ENCODE data around the gene BRD2.

Gene BRD2

DNA sequence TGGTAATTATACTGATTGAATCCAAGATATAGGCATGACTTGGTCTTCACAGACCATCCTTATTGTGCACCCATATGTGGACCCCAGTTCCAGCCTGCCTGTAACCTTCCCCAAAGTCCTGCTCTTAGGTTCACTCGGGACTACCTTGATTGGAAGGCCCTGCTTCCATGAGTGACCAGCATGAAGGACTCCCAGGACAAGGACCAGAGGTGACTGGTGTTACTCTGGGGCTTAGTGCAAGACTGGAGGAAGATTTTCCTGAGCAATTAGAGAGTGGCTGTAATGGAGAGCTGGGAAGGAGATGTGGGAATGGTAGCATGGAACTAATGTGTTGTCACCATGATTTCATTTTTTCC is 15.1 kb downstream of the BRD2 start:
- TF ChIP-seq, protein P1, sequence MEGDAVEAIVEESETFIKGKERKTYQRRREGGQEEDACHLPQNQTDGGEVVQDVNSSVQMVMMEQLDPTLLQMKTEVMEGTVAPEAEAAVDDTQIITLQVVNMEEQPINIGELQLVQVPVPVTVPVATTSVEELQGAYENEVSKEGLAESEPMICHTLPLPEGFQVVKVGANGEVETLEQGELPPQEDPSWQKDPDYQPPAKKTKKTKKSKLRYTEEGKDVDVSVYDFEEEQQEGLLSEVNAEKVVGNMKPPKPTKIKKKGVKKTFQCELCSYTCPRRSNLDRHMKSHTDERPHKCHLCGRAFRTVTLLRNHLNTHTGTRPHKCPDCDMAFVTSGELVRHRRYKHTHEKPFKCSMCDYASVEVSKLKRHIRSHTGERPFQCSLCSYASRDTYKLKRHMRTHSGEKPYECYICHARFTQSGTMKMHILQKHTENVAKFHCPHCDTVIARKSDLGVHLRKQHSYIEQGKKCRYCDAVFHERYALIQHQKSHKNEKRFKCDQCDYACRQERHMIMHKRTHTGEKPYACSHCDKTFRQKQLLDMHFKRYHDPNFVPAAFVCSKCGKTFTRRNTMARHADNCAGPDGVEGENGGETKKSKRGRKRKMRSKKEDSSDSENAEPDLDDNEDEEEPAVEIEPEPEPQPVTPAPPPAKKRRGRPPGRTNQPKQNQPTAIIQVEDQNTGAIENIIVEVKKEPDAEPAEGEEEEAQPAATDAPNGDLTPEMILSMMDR (IDR thresholded peaks at IDR 0.05; ENCODE audit: control insufficient read depth, insufficient read depth, low read depth, low read length, missing control alignments): no peak
- no peak overlapping the region for H3K4me3 ChIP-seq (ENCODE audit: control insufficient read depth, low read depth, low read length)
- DNase-seq (ENCODE audit: low read depth): no peak

DNA sequence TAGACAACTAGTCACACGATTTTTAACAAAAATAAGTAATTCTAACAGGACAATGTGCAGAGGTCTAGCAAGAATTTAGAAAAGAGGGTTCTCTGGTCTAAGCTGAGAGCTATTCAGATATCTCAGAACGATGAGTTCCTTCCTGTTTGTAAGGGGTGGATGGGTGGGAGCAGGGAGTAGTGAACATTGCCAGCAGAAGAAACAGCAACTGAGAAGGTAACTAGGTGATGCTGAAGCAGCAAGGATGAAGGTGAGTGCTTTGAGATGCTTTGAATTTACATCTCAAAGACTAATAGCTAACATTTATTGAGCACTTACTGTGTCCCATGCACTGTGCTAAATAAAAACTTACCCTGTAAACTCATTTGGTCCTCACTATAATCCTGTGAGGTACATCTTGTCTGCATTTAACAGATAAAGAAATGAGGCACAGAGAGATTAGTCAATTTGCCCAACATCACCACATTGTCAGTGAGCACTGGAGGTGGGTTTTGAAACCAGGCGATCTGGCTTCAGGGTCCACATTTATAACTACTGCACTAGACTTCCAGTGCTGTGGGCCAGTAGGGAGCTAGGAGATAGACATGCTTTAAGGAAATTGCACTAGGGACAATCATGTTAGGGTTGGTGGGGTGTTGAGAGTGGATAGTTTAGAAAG is 15.7 kb downstream of the BRD2 start:
- TF ChIP-seq, protein P1 (IDR thresholded peaks at IDR 0.05; ENCODE audit: control insufficient read depth, insufficient read depth, low read depth, low read length, missing control alignments): no peak
- no peak overlapping the region for H3K4me3 ChIP-seq (ENCODE audit: control insufficient read depth, low read depth, low read length)

DNA sequence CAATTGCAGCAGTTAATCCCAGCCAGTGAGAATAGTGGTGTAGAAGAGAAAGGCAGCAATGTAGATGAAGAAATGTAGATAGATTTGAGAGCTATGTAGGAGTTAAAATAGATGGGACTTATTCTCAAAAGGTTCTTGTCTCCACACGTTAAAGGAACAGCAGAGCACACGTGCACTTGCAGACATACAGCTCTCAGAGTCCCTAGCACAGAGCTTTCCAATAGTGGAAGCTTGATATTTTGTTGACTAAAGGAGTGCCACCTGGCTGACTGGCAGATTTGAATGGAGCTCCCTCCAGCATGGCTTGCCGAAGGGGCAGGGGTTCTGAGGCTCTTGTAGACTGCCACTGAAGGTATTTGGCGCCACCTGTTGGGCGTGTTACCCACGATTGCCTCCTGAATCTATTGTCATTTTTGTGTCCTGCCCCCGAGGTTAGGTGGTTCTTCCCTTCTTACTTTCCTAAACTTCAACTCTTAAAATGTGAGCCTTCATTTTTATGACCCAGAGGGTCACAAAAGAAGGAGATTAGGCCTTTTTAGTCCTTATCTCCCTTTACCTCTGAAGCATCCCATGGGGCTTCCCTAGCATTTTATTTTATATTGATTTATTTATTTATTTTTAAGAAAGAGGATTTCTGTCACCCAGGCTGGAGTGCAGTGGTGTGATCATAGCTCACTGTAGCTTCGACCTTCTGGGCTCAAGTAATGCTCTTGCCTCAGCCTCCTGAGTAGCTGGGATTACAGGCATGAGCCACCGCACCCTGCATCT is 16.4 kb downstream of the BRD2 start:
- H3K4me3 ChIP-seq (ENCODE audit: control insufficient read depth, low read depth, low read length): no peak overlapping the region
- TF ChIP-seq, protein P1 (IDR thresholded peaks at IDR 0.05; ENCODE audit: control insufficient read depth, insufficient read depth, low read depth, low read length, missing control alignments): peak; percentile 90
- DNase-seq (ENCODE audit: low read depth): peak; percentile 38

More for the DNA sequence above, 15.7 kb downstream of the BRD2 start:
- DNase-seq (ENCODE audit: low read depth): no peak

DNA sequence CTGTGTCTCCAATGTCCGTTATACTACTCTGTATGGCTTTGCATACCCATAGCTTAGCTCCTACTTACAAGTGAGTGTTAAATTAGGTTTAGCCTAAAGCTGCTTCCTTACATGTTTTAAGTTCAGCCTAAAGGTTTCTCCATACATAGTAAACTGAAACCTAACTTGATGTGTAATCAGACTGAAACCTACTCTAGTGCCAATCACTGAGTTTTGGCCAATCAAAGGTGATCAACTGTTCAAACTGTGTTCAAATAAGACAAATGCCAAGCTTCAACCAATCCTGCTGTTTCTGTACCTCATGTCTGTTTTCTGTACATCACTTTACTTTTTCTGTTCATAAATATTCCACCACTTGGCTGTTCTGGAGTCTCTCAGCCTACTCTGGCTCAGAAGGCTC is 21.0 kb downstream of the BRD2 start:
- no peak overlapping the region for H3K4me3 ChIP-seq (ENCODE audit: control insufficient read depth, low read depth, low read length)
- no peak for DNase-seq (ENCODE audit: low read depth)
- TF ChIP-seq, protein P1 (IDR thresholded peaks at IDR 0.05; ENCODE audit: control insufficient read depth, insufficient read depth, low read depth, low read length, missing control alignments): no peak

DNA sequence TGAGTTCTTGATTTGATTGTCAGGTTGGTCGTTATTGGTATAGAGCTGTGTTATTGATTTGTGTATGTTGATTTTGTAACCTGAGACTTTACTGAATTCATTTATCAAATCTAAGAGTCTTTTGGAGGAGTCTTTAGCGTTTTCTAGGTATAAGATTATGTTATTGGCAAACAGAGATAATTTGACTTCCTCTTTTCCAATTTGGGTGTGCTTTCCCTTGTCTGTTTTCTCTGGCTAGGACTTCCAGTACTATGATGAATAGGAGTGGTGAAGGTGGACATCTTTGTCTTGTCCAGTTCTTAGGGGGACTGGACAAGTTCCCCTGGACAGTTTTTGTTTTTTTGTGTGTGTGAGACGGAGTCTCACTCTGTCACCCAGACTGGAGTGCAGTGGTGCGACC is 23.6 kb downstream of the BRD2 start:
- H3K4me3 ChIP-seq (ENCODE audit: control insufficient read depth, low read depth, low read length): no peak overlapping the region
- no peak for DNase-seq (ENCODE audit: low read depth)
- TF ChIP-seq, protein P1 (IDR thresholded peaks at IDR 0.05; ENCODE audit: control insufficient read depth, insufficient read depth, low read depth, low read length, missing control alignments): no peak

DNA sequence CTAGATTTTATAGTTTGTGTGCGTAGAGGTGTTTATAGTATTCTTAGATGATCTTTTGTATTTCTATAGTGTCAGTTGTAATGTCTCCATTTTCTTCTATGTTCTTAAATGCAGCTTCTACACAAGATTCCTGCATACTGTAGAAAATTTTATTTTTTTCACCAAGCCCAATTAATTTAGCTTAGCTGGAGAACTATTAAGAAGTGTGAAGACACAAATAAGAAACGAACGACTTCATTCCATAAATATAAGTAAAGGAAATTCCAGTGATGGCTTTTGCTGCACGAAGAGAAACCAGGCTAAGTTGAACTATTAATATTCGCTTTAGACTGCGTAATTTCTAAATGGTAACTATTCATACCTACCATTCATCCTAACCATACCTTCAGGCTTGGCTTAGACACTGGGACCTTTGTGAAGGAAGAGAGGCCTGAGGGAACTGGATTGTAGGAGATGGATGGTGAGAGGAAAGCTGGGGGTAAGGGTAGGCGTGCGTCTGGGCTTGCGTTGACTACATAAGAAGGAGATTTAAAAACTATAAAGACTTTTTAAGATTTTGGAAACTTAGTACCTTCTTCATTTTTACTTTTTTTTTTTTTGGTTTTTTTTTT is 25.1 kb downstream of the BRD2 start:
- no peak for DNase-seq (ENCODE audit: low read depth)
- no peak overlapping the region for H3K4me3 ChIP-seq (ENCODE audit: control insufficient read depth, low read depth, low read length)
- TF ChIP-seq, protein P1 (IDR thresholded peaks at IDR 0.05; ENCODE audit: control insufficient read depth, insufficient read depth, low read depth, low read length, missing control alignments): no peak
